H9 (cell line): Measurements from ENCODE around the gene TYW3. TPM values are rescaled to one million over a fixed set of nuclear protein-coding genes. Genes with fewer than 3 reads are reported as not detected.

ENCODE experiments used
- DNase-seq: peaks from one replicate; pipeline ENCODE4 v3.0.0-alpha.2; 2017
- H2AFZ ChIP-seq: one replicate; pipeline ENCODE4 v1.6.1; 2013; ENCODE audit warnings: mild to moderate bottlenecking, low read length, control low read depth, moderate library complexity
- H2AK5ac ChIP-seq: 2 replicates; pipeline ENCODE4 v1.6.1; 2013; ENCODE audit warnings: low read length, control low read depth, mixed read lengths; ENCODE audit not compliant: insufficient read length
- H2BK120ac ChIP-seq: one replicate; pipeline ENCODE4 v1.6.1; 2013; ENCODE audit warnings: low read depth, mild to moderate bottlenecking, low read length, control low read depth, inconsistent platforms; ENCODE audit not compliant: poor library complexity, severe bottlenecking
- H2BK12ac ChIP-seq: 2 replicates; pipeline ENCODE4 v1.6.1; 2013; ENCODE audit warnings: low read length, control low read depth, mixed read lengths, low read depth; ENCODE audit not compliant: insufficient read length
- H2BK15ac ChIP-seq: 2 replicates; pipeline ENCODE4 v1.6.1; 2013; ENCODE audit warnings: low read depth, low read length, control low read depth
- H2BK20ac ChIP-seq: one replicate; pipeline ENCODE4 v1.6.1; 2013; ENCODE audit warnings: low read depth, mild to moderate bottlenecking, low read length, control low read depth, inconsistent platforms; ENCODE audit not compliant: poor library complexity, severe bottlenecking
- H2BK5ac ChIP-seq: 2 replicates; pipeline ENCODE4 v1.6.1; 2013; ENCODE audit warnings: low read length, control low read depth, mixed read lengths; ENCODE audit not compliant: insufficient read length
- H3K14ac ChIP-seq: 2 replicates; pipeline ENCODE4 v1.6.1; 2013; ENCODE audit warnings: low read length, control low read depth; ENCODE audit not compliant: insufficient read depth
- H3K18ac ChIP-seq: 2 replicates; pipeline ENCODE4 v1.6.1; 2013; ENCODE audit warnings: low read depth, mild to moderate bottlenecking, mixed read lengths, low read length, control low read depth; ENCODE audit not compliant: insufficient read length
- H3K23ac ChIP-seq: 2 replicates; pipeline ENCODE4 v1.6.1; 2013; ENCODE audit warnings: low read length, control low read depth, mixed read lengths, low read depth; ENCODE audit not compliant: insufficient read length
- H3K23me2 ChIP-seq: 2 replicates; pipeline ENCODE4 v1.6.1; 2013; ENCODE audit warnings: low read depth, mild to moderate bottlenecking, mixed read lengths, low read length, control low read depth; ENCODE audit not compliant: insufficient read length, poor library complexity, severe bottlenecking
- H3K27ac ChIP-seq: 2 replicates; pipeline ENCODE4 v1.5.1; 2013; ENCODE audit warnings: low read length, control low read depth, mixed read lengths, low read depth; ENCODE audit not compliant: insufficient read length
- H3K27me3 ChIP-seq: 2 replicates; pipeline ENCODE4 v1.6.1; 2013; ENCODE audit warnings: low read length, control low read depth, inconsistent platforms; ENCODE audit not compliant: insufficient read depth
- H3K4ac ChIP-seq: 2 replicates; pipeline ENCODE4 v1.6.1; 2013; ENCODE audit warnings: low read depth, mild to moderate bottlenecking, control low read depth, inconsistent platforms, low read length, moderate library complexity
- H3K4me1 ChIP-seq: 2 replicates; pipeline ENCODE4 v1.6.1; 2013; ENCODE audit warnings: low read length, control low read depth, inconsistent platforms; ENCODE audit not compliant: insufficient read depth
- H3K4me2 ChIP-seq: 2 replicates; pipeline ENCODE4 v1.6.1; 2013; ENCODE audit warnings: low read length, control low read depth, mixed read lengths; ENCODE audit not compliant: insufficient read length, insufficient read depth
- H3K56ac ChIP-seq: 2 replicates; pipeline ENCODE4 v1.6.1; 2013; ENCODE audit warnings: low read depth, mild to moderate bottlenecking, mixed read lengths, low read length, control low read depth; ENCODE audit not compliant: insufficient read length
- H3K79me1 ChIP-seq: 2 replicates; pipeline ENCODE4 v1.6.1; 2013; ENCODE audit warnings: low read depth, mild to moderate bottlenecking, moderate library complexity, low read length, control low read depth, inconsistent platforms; ENCODE audit not compliant: insufficient read depth, poor library complexity, severe bottlenecking
- H3K79me2 ChIP-seq: 2 replicates; pipeline ENCODE4 v1.6.1; 2013; ENCODE audit warnings: low read length, control low read depth, inconsistent platforms; ENCODE audit not compliant: insufficient read depth
- H3K9ac ChIP-seq: 2 replicates; pipeline ENCODE4 v1.6.1; 2013; ENCODE audit warnings: low read length, control low read depth, mixed read lengths; ENCODE audit not compliant: insufficient read length; ENCODE audit errors: extremely low read depth
- H3K9me3 ChIP-seq: one replicate; pipeline ENCODE4 v1.6.1; 2013; ENCODE audit warnings: low read depth, low read length, inconsistent platforms; ENCODE audit not compliant: control insufficient read depth
- H3T11ph ChIP-seq: one replicate; pipeline ENCODE4 v1.6.1; 2013; ENCODE audit warnings: mild to moderate bottlenecking, low read length, control low read depth, inconsistent platforms
- H4K20me1 ChIP-seq: one replicate; pipeline ENCODE4 v1.6.1; 2013; ENCODE audit not compliant: control insufficient read depth, insufficient read length, insufficient read depth
- H4K5ac ChIP-seq: 2 replicates; pipeline ENCODE4 v1.6.1; 2013; ENCODE audit warnings: low read depth, mild to moderate bottlenecking, mixed read lengths, low read length, control low read depth; ENCODE audit not compliant: insufficient read length
- H4K8ac ChIP-seq: replicated peaks from 2 replicates; pipeline ENCODE4 v1.6.1; 2013; ENCODE audit warnings: low read length, control low read depth, mixed read lengths, low read depth; ENCODE audit not compliant: insufficient read length
- H4K91ac ChIP-seq: 2 replicates; pipeline ENCODE4 v1.6.1; 2013; ENCODE audit warnings: low read depth, mild to moderate bottlenecking, moderate library complexity, mixed read lengths, low read length, control low read depth; ENCODE audit not compliant: insufficient read length
- H3K27ac Mint-ChIP-seq, 3 experiments: 2 replicates in 2 of 3; 3 replicates in 1 of 3; pipeline ENCODE4 v1.8.0; 2020 to 2021; ENCODE audit warnings: mixed read lengths in 3 of 3, mild to moderate bottlenecking in 1 of 3, moderate library complexity in 1 of 3
- H3K27me3 Mint-ChIP-seq: 2 replicates; pipeline ENCODE4 v1.8.0; 2021; ENCODE audit warnings: low read depth, mild to moderate bottlenecking, moderate library complexity, mixed read lengths
- H3K36me3 Mint-ChIP-seq, 3 experiments: 2 replicates in 2 of 3; 3 replicates in 1 of 3; pipeline ENCODE4 v1.8.0; 2020 to 2021; ENCODE audit warnings: low read depth in 3 of 3, mixed read lengths in 3 of 3; ENCODE audit not compliant: insufficient read depth in 1 of 3
- H3K4me1 Mint-ChIP-seq, 2 experiments: 2 replicates each; pipeline ENCODE4 v1.8.0; 2020; ENCODE audit warnings: mixed read lengths in 2 of 2
- H3K4me3 Mint-ChIP-seq, 2 experiments: 2 replicates in 1 of 2; 3 replicates in 1 of 2; pipeline ENCODE4 v1.8.0; 2020 to 2021; ENCODE audit warnings: mild to moderate bottlenecking in 2 of 2, mixed read lengths in 2 of 2, moderate library complexity in 1 of 2
- H3K9me3 Mint-ChIP-seq, 2 experiments: 2 replicates in 1 of 2; 3 replicates in 1 of 2; pipeline ENCODE4 v1.8.0; 2020; ENCODE audit warnings: mild to moderate bottlenecking in 2 of 2, mixed read lengths in 2 of 2, moderate library complexity in 1 of 2
- WGBS: extraction: QIAGEN DNeasy Blood & Tissue Kit; methylation state at CpG from one replicate; pipeline ENCODE4 v1.1.7; 2013; ENCODE audit warnings: missing lambda C conversion rate, low lambda C conversion rate, mixed read lengths; ENCODE audit not compliant: insufficient read length; ENCODE audit errors: extremely low coverage; 5-methylcytosine and 5-hydroxymethylcytosine counted together
- total RNA-seq: library from RNA; stranded (reverse); gene quantifications from 2 replicates; pipeline ENCODE4 v1.2.1, GENCODE V29; 2021
- TF ChIP-seq, protein P1 (sequence below): fragments of 200-600 bp; sonication (generic); conservative IDR thresholded peaks from 3 replicates; pipeline ENCODE4 v1.8.0; 2021; ENCODE audit warnings: antibody characterized with exemption, mild to moderate bottlenecking

TYW3 gene
- total RNA-seq, 1 experiment from 2014 or later: 10.9 TPM

DNA sequence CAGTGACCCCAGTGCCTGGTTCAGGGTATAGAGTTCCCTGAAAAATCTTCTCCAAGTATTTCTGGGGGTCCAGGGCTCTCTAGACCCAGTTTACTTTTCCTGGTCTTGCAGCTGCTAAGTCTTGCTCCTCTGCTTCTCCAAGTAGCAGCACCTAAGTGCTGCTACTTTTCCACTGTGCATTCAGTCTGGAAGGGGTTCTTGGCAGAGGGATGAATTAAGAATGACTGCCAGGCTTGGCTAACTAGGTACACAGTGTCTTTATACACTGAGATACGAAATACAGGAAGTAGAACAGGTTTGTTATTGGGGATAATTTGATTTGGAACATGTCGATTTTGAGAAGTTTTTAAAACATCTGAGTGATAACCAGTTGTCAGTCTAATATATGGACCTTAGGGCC, 35.1 kb upstream of the TYW3 start:
- H4K8ac ChIP-seq: no peak overlapping the region
- H3K79me1 ChIP-seq: no peaks in the 10 kb centered on the region
- no peak overlapping the region for H3K9ac ChIP-seq
- no peak overlapping the region for H2BK12ac ChIP-seq
- no peak overlapping the region for H2AK5ac ChIP-seq
- H2BK20ac ChIP-seq: no peak overlapping the region
- no peak overlapping the region for H3K4me3 Mint-ChIP-seq
- no peaks in the 10 kb centered on the region for H3K9me3 ChIP-seq
- H3K14ac ChIP-seq: no peak overlapping the region
- TF ChIP-seq, protein P1, sequence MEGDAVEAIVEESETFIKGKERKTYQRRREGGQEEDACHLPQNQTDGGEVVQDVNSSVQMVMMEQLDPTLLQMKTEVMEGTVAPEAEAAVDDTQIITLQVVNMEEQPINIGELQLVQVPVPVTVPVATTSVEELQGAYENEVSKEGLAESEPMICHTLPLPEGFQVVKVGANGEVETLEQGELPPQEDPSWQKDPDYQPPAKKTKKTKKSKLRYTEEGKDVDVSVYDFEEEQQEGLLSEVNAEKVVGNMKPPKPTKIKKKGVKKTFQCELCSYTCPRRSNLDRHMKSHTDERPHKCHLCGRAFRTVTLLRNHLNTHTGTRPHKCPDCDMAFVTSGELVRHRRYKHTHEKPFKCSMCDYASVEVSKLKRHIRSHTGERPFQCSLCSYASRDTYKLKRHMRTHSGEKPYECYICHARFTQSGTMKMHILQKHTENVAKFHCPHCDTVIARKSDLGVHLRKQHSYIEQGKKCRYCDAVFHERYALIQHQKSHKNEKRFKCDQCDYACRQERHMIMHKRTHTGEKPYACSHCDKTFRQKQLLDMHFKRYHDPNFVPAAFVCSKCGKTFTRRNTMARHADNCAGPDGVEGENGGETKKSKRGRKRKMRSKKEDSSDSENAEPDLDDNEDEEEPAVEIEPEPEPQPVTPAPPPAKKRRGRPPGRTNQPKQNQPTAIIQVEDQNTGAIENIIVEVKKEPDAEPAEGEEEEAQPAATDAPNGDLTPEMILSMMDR: no peak
- H3K4me2 ChIP-seq: no peak overlapping the region
- DNase-seq: no peak
- H3K18ac ChIP-seq: no peak overlapping the region
- no peak overlapping the region for H2BK120ac ChIP-seq
- no peak overlapping the region for H3K56ac ChIP-seq
- WGBS: no CpG with 5 or more reads among the region's 2 CpGs
- H3K9me3 Mint-ChIP-seq: no peaks in the 10 kb centered on the region
- no peaks in the 10 kb centered on the region for H3K4me1 ChIP-seq
- no peaks in the 10 kb centered on the region for H3K79me2 ChIP-seq
- H3K36me3 Mint-ChIP-seq: no peaks in the 10 kb centered on the region
- no peak overlapping the region for H2BK15ac ChIP-seq
- no peak overlapping the region for H3K23ac ChIP-seq
- no peaks in the 10 kb centered on the region; the same call in 1 of the 2 replicates for H3K27me3 Mint-ChIP-seq
- H3K4me1 Mint-ChIP-seq: no peaks in the 10 kb centered on the region
- H2AFZ ChIP-seq: no peak overlapping the region
- no peaks in the 10 kb centered on the region for H3K23me2 ChIP-seq
- no peak overlapping the region for H3K27ac Mint-ChIP-seq
- H4K5ac ChIP-seq: no peak overlapping the region
- no peak overlapping the region for H2BK5ac ChIP-seq
- H3T11ph ChIP-seq: no peak overlapping the region
- no peaks in the 10 kb centered on the region for H3K27me3 ChIP-seq
- no peak overlapping the region for H4K91ac ChIP-seq
- H3K27ac ChIP-seq: no peak overlapping the region
- no peaks in the 10 kb centered on the region for H4K20me1 ChIP-seq
- H3K4ac ChIP-seq: no peak overlapping the region
